ENCODE data around the gene MCM3.
A peak's percentile ranks its signal among the peaks of the same experiment; 100 is the strongest.

Gene MCM3

DNA sequence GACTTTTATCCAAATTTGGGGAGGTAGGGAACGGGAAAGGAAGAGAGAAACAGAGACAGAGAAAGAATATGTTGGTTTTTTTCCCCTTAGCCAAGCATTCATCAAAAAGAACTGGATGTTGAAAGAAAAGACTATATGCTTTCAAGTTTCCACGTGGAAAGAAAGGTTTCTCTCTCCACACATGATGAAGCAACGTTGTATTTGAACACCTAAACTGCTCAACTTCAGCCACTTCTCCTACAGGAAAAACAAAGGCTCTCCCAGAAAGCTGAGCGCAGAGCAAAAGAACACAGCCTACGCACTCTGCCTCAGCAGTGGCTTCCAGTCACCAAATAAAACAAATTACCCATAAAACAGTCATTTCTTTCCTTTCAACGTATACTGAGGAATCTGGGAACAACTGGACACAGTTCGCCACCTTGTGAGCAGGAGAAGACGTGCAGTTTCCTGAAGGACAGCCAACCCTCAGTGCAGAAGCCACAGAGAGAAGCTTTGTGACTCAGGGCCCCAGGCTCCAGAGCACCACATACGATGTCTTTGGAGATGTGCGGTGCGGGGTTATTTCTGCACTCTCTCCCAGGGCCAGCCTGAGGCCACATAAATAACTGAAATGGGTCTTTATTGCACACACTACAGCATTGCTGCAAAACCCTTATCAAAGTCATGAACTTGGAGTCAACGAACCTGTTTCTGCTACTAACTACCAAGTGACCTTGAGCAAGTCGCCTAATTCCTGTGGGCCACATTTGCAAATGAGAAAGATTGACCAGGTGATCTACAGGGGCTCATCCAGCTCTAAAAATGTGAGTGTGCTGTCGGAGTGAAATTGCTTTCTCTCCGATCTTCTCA is 50.3 kb downstream of the MCM3 start:
- ChIA-PET CTCF (interaction anchor here (0.6 to 8.5 kb wide), 49 partner anchors 8 to 429 kb away, joined by 3 to 77 read pairs (median 4); no protein-coding TSS in a partner anchor), POLR2A (no interaction called here)
- Histone ChIP-seq H3K4me1 (ENCODE audit: control insufficient read depth, insufficient read depth, low read length) (peaks cover 10% of the 10 kb centered on the region), H3K27ac (ENCODE audit: extremely low read depth, low read depth, low read length) (no peak overlapping the region; the same call in 1 of the 2 replicates), H3K4me3 (ENCODE audit: low read depth, low read length) (no peak overlapping the region), H3K36me3 (ENCODE audit: control insufficient read depth in 2 of 2, insufficient read depth in 1 of 2, low read length in 2 of 2) (no peaks in the 10 kb centered on the region), H3K9me3 (ENCODE audit: control insufficient read depth, insufficient read depth, low read depth, low read length) (no peaks in the 10 kb centered on the region)
- TF ChIP-seq EGR2 (tag by site-specific recombination; IDR thresholded peaks at IDR 0.05; ENCODE audit: low read depth) (peak; percentile 27; the same call in 1 of the 2 replicates), MZF1 (tag by site-specific recombination; IDR thresholded peaks at IDR 0.05; ENCODE audit: borderline replicate concordance) (no peak), ZFHX2 (tag by site-specific recombination; conservative IDR thresholded peaks at IDR 0.05) (peak; percentile 55), ZNF214 (tag by site-specific recombination; IDR thresholded peaks at IDR 0.05; ENCODE audit: borderline replicate concordance) (no peak), ZNF777 (tag by site-specific recombination; IDR thresholded peaks at IDR 0.05; ENCODE audit: borderline replicate concordance) (no peak), ZNF654 (tag by site-specific recombination; IDR thresholded peaks at IDR 0.05; ENCODE audit: low read depth) (peak; percentile 80), ZNF266 (tag by site-specific recombination; IDR thresholded peaks at IDR 0.05; ENCODE audit: low read depth) (no peak), ZNF239 (tag by site-specific recombination; IDR thresholded peaks at IDR 0.05) (no peak), ZBTB17 (tag by site-specific recombination; IDR thresholded peaks at IDR 0.05) (peak; percentile 88), ZNF521 (tag by site-specific recombination; IDR thresholded peaks at IDR 0.05) (no peak), KLF16 (tag by site-specific recombination; IDR thresholded peaks at IDR 0.05) (no peak), ZNF391 (tag by site-specific recombination; IDR thresholded peaks at IDR 0.05; ENCODE audit: borderline replicate concordance, low read depth) (no peak), ZNF791 (tag by site-specific recombination; IDR thresholded peaks at IDR 0.05) (no peak), ZNF660 (tag by site-specific recombination; IDR thresholded peaks at IDR 0.05) (0 out of 2 replicates have a peak, but pooled peaks have one; percentile 69), ZBTB8A (tag by site-specific recombination; IDR thresholded peaks at IDR 0.05) (no peak), HOXC10 (CRISPR knock-in tag; IDR thresholded peaks at IDR 0.05) (no peak), OSR2 (tag by site-specific recombination; IDR thresholded peaks at IDR 0.05) (peak; percentile 58; the same call in 1 of the 2 replicates), ZNF10 (tag by site-specific recombination; IDR thresholded peaks at IDR 0.05) (peak; percentile 82), IKZF3 (tag by site-specific recombination; IDR thresholded peaks at IDR 0.05) (peak; percentile 56; the same call in 1 of the 2 replicates), ZNF394 (tag by site-specific recombination; IDR thresholded peaks at IDR 0.05; ENCODE audit: borderline replicate concordance) (peak; percentile 42; the same call in 1 of the 2 replicates), ZNF2 (tag by site-specific recombination; IDR thresholded peaks at IDR 0.05) (peak; percentile 76)
- TF ChIP-seq, protein P1, sequence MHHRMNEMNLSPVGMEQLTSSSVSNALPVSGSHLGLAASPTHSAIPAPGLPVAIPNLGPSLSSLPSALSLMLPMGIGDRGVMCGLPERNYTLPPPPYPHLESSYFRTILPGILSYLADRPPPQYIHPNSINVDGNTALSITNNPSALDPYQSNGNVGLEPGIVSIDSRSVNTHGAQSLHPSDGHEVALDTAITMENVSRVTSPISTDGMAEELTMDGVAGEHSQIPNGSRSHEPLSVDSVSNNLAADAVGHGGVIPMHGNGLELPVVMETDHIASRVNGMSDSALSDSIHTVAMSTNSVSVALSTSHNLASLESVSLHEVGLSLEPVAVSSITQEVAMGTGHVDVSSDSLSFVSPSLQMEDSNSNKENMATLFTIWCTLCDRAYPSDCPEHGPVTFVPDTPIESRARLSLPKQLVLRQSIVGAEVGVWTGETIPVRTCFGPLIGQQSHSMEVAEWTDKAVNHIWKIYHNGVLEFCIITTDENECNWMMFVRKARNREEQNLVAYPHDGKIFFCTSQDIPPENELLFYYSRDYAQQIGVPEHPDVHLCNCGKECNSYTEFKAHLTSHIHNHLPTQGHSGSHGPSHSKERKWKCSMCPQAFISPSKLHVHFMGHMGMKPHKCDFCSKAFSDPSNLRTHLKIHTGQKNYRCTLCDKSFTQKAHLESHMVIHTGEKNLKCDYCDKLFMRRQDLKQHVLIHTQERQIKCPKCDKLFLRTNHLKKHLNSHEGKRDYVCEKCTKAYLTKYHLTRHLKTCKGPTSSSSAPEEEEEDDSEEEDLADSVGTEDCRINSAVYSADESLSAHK (tag by site-specific recombination; IDR thresholded peaks at IDR 0.05) = peak; percentile 33; the same call in 1 of the 2 replicates
- TF ChIP-seq, protein P2, sequence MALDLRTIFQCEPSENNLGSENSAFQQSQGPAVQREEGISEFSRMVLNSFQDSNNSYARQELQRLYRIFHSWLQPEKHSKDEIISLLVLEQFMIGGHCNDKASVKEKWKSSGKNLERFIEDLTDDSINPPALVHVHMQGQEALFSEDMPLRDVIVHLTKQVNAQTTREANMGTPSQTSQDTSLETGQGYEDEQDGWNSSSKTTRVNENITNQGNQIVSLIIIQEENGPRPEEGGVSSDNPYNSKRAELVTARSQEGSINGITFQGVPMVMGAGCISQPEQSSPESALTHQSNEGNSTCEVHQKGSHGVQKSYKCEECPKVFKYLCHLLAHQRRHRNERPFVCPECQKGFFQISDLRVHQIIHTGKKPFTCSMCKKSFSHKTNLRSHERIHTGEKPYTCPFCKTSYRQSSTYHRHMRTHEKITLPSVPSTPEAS (tag by site-specific recombination; IDR thresholded peaks at IDR 0.05) = no peak
- TF ChIP-seq, protein P3, sequence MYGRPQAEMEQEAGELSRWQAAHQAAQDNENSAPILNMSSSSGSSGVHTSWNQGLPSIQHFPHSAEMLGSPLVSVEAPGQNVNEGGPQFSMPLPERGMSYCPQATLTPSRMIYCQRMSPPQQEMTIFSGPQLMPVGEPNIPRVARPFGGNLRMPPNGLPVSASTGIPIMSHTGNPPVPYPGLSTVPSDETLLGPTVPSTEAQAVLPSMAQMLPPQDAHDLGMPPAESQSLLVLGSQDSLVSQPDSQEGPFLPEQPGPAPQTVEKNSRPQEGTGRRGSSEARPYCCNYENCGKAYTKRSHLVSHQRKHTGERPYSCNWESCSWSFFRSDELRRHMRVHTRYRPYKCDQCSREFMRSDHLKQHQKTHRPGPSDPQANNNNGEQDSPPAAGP (tag by site-specific recombination; IDR thresholded peaks at IDR 0.05) = no peak
- TF ChIP-seq, protein P4, sequence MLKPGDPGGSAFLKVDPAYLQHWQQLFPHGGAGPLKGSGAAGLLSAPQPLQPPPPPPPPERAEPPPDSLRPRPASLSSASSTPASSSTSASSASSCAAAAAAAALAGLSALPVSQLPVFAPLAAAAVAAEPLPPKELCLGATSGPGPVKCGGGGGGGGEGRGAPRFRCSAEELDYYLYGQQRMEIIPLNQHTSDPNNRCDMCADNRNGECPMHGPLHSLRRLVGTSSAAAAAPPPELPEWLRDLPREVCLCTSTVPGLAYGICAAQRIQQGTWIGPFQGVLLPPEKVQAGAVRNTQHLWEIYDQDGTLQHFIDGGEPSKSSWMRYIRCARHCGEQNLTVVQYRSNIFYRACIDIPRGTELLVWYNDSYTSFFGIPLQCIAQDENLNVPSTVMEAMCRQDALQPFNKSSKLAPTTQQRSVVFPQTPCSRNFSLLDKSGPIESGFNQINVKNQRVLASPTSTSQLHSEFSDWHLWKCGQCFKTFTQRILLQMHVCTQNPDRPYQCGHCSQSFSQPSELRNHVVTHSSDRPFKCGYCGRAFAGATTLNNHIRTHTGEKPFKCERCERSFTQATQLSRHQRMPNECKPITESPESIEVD (tag by site-specific recombination; IDR thresholded peaks at IDR 0.05) = 0 out of 2 replicates have a peak, but pooled peaks have one; percentile 9
- TF ChIP-seq, protein P5, sequence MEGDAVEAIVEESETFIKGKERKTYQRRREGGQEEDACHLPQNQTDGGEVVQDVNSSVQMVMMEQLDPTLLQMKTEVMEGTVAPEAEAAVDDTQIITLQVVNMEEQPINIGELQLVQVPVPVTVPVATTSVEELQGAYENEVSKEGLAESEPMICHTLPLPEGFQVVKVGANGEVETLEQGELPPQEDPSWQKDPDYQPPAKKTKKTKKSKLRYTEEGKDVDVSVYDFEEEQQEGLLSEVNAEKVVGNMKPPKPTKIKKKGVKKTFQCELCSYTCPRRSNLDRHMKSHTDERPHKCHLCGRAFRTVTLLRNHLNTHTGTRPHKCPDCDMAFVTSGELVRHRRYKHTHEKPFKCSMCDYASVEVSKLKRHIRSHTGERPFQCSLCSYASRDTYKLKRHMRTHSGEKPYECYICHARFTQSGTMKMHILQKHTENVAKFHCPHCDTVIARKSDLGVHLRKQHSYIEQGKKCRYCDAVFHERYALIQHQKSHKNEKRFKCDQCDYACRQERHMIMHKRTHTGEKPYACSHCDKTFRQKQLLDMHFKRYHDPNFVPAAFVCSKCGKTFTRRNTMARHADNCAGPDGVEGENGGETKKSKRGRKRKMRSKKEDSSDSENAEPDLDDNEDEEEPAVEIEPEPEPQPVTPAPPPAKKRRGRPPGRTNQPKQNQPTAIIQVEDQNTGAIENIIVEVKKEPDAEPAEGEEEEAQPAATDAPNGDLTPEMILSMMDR (tag by site-specific recombination; IDR thresholded peaks at IDR 0.05) = peak; percentile 79; the same call in 1 of the 2 replicates
